Measurements from ENCODE around the gene SMARCD1.

DNA sequence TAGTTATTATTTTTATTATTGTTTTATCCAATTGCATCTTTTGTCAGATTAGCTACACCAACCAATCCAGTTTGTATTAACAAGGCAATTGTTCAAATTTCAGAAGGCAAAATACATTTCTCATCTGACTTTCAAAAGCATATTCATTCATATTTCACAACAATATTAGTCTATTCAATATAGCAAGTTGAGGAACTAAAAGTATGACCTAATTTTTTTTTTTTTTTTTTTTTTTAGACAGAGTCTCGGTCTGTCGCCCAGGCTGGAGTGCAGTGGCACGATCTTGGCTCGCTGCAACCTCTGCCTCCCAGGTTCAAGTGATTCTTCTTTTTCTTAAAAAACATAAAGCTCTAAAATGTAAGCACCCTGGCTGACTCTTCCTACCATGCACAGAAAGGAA lies 44.1 kb downstream of the SMARCD1 start:
- TF ChIP-seq, protein P1, sequence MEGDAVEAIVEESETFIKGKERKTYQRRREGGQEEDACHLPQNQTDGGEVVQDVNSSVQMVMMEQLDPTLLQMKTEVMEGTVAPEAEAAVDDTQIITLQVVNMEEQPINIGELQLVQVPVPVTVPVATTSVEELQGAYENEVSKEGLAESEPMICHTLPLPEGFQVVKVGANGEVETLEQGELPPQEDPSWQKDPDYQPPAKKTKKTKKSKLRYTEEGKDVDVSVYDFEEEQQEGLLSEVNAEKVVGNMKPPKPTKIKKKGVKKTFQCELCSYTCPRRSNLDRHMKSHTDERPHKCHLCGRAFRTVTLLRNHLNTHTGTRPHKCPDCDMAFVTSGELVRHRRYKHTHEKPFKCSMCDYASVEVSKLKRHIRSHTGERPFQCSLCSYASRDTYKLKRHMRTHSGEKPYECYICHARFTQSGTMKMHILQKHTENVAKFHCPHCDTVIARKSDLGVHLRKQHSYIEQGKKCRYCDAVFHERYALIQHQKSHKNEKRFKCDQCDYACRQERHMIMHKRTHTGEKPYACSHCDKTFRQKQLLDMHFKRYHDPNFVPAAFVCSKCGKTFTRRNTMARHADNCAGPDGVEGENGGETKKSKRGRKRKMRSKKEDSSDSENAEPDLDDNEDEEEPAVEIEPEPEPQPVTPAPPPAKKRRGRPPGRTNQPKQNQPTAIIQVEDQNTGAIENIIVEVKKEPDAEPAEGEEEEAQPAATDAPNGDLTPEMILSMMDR (IDR thresholded peaks at IDR 0.05; ENCODE audit: insufficient read depth, low read length) = no peak
- TF ChIP-seq GABPA (IDR thresholded peaks at IDR 0.05; ENCODE audit: low read depth) (no peak), POLR2AphosphoS5 (IDR thresholded peaks at IDR 0.05; ENCODE audit: low read depth) (no peak)
- TF ChIP-seq, protein P2, sequence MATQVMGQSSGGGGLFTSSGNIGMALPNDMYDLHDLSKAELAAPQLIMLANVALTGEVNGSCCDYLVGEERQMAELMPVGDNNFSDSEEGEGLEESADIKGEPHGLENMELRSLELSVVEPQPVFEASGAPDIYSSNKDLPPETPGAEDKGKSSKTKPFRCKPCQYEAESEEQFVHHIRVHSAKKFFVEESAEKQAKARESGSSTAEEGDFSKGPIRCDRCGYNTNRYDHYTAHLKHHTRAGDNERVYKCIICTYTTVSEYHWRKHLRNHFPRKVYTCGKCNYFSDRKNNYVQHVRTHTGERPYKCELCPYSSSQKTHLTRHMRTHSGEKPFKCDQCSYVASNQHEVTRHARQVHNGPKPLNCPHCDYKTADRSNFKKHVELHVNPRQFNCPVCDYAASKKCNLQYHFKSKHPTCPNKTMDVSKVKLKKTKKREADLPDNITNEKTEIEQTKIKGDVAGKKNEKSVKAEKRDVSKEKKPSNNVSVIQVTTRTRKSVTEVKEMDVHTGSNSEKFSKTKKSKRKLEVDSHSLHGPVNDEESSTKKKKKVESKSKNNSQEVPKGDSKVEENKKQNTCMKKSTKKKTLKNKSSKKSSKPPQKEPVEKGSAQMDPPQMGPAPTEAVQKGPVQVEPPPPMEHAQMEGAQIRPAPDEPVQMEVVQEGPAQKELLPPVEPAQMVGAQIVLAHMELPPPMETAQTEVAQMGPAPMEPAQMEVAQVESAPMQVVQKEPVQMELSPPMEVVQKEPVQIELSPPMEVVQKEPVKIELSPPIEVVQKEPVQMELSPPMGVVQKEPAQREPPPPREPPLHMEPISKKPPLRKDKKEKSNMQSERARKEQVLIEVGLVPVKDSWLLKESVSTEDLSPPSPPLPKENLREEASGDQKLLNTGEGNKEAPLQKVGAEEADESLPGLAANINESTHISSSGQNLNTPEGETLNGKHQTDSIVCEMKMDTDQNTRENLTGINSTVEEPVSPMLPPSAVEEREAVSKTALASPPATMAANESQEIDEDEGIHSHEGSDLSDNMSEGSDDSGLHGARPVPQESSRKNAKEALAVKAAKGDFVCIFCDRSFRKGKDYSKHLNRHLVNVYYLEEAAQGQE (IDR thresholded peaks at IDR 0.05; ENCODE audit: insufficient replicate concordance, low read depth) = no peak

Data from HL-60 (cell line).